NCI-H1417 treated with DMSO at 0.1 percent for 48 hours (cell line): ENCODE results near the gene MEIS3.

ENCODE experiments used
- DNase-seq: peaks from one replicate; lab custom pipeline; 2025; lab: John Stamatoyannopoulos, UW

Gene MEIS3

DNA sequence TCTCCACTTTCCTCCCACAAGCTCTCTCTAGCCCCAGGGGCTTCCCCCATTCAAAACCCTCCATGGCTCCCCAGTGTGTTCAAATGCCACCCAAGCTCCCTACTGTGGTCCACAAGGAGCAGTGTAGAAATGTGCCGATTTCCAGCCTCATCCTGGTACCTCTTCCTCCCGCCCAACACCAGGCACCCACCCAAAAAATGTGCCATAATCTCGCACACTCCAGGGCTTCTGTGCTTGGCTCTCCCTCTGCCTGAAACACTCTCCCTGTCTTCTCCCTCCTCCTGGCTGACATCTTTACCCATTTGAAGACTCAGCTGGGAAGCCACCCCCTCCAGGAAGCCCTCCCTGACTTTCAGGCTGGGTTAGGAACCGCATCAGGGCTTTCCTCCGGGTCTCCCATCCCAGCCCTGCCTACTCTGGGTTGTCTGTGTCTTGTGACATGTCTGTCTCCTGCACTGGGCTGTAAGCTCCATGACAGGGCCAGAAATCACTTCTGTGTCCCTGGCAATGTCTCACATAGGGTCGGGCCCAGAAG is 16.6 kb upstream of the MEIS3 start:
- DNase-seq, result no peak

DNA sequence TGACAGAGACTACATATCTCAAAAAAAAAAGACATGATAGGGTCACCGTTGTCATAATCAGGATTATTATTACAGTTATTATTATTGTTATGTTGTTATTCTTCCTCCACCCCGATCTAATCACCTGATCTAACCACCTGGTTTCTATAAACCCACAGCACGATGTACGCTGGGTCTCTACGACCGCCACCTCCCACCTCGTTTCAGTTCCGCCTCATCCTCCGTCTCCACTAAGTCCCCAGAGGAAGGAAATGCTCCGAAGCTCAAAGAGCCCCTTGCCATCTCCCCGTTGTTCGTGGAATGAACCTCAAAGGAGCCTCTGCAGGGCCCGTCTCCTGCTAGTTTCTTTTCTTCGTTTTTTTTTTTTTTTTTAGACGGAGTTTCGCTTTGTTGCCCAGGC is 15.9 kb upstream of the MEIS3 start:
- no peak for DNase-seq

DNA sequence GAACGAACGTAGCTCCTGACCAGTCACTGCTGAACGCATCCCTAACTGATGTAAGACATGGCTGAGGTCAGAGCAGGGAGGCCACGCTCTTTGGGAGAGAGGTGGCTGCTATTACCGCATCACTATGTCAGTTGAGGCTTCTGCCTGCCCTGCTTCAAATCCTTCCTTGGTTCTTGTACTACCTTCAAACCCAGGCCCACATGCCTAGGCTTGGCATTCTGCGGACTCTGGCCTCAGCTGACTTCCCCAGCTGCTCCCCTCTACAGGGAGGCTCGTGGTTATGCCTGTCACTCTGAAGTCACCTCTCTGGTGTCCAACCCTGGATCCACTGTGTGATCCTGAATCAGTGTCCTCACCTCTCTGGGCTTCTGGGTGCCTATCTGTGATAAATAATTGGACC is 14.8 kb upstream of the MEIS3 start:
- no peak for DNase-seq

DNA sequence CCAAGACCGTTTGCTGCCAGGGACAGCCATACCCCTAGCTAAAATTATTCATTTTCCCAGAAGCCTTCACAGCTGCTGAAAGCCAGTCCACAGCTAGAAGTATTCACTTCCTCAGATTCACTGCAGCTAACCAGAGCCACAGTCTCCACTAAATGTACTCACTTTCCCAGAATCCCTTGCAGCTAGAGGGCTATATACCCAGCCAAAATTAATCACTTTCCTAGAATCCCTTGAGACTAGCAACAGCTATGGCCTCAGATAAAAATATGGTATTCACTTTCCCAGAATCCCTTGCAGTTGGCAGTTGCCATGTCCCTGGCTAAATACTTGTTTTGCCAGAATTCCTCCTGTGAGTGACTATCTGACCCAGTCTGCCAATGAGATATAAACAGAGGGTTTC is 13.8 kb upstream of the MEIS3 start:
- no peak for DNase-seq

DNA sequence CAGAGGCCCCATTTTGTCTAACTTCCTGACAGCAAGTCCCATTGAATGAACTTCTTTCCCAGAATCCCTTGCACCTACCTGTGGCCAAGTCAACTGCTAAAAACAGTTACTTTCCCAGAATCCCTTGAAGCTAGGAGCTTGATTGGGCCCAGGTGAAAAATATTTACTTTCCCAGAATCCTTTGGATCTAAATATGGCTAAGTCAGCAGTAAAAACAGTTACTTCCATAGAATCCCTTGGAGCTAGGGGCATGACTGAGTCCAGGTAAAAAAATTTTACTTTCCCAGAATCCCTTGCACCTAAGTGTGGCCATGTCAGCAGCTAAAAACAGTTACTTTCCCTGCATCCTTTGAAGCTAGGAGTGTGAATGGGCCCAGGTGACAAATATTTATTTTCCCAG is 13.2 kb upstream of the MEIS3 start:
- DNase-seq, result no peak

DNA sequence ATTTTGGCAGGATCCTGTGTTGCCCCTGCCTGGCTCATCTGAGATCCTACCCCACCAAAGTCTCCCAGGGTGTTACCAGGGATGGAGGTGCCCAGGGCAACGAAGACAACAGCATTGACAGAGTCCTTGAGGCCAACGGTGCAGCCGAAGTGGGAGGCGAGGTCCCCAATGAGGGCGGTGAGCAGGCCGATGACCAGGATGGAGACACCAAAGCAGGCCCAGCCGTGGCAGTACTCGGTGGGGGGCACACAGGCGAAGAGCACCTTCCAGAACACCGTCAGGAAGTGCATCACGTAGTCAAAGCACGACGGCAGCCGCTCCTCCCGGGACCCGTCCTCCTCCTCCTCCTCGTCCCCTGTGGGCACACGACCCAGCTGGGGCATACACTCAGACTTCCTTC is 12.8 kb upstream of the MEIS3 start:
- no peak for DNase-seq

DNA sequence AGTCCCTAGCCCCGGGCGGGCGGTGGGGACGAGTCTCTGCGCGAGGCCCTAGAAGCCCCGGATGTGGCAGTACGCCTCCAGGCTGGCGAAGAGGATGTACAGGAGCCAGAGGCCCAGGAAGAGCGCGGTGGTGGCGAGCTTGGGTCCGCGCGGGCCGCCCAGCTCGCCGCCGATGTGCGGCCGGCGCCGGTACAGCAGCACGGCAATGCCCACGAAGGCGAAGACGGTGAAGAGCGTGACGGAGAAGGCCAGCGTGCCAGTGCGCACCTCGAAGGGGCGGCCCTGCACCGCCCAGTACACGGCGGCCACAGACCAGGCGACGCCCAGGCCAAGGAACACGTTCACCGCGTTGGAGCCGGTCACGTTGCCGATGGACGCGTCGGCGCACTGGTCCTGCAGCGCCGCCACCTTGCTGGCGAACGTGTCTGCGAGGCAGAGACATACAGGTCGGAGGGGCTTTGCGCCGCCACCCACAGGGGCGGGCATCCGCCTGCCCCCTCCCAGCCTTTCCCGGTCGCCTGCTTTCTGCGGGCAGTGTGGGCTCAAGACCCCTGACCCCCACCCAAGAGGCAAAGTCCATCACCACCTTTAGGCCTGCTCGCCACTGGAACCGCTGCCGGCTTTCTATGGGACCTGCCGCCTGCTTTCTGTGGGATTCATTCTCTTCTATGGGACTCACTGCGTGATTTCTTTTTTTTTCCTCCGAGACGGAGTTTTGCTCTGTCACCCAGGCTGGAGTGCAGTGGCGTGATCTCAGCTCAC is 10.9 kb upstream of the MEIS3 start:
- no peak for DNase-seq

DNA sequence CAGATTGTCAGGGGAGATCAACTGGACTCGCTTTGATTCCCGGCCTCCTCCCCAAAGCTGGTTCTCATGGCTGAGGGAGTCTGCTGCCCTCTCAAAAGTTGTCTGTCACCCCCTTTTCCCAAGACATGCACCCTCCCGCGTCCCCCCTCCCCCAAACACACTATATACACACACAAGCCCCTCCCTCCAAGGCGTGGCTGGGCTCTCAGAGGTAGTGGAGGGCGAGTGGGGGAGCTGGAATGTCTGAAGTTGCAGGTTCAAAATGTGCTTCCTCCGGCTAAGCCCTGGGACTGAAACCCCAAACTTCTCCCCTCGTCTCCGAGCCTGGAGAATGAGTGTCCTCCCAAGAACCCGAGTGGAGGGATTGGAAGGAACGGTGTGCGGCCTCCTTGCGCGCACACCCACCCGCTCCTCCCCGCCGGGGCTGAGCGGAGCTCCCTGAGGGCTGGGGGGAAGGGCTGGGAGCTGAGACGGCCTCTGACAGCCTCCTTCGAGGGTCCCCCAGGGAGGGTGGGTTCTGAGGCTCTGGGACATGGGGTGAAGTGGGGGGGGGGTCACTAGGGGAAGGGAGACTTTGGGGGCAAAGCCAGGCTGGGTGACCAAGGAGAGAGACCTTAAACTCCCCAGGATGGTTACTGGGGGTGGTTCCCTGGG is 9.9 kb upstream of the MEIS3 start:
- no peak for DNase-seq

DNA sequence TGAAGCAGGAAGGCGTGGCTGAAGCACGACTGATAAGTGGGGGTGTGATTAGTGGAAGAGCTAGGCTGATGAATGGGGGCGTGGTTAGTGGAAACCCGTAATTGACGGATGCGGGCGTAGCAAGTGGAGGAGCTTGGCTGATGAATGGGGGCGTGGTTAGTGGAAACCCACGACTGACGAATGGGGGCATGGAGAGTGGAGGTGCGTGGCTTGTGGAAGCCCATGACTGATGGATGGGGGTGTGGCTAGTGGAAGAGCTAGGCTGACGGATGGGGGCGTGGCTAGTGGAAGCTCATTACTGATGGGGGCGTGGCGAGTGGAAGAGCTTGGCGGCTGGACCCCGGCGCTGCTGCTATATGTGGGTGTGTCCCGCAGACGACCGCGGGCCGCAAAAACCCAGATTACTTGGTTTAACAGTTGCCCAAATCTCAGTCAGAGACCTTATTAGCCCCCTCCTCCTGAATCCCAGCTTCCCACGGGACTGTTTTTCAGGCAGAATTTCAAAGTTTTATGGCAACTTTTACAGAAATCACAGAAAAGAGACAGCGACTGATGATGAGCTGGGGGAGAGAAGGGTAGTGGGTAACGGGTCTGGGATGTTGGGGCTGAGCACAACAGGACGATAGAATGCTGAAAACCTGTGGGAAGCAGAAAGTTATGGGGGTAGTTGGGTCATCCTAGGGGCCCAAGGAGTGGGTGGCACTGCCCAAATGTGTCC is 9.0 kb upstream of the MEIS3 start:
- DNase-seq, result peak; percentile 93

DNA sequence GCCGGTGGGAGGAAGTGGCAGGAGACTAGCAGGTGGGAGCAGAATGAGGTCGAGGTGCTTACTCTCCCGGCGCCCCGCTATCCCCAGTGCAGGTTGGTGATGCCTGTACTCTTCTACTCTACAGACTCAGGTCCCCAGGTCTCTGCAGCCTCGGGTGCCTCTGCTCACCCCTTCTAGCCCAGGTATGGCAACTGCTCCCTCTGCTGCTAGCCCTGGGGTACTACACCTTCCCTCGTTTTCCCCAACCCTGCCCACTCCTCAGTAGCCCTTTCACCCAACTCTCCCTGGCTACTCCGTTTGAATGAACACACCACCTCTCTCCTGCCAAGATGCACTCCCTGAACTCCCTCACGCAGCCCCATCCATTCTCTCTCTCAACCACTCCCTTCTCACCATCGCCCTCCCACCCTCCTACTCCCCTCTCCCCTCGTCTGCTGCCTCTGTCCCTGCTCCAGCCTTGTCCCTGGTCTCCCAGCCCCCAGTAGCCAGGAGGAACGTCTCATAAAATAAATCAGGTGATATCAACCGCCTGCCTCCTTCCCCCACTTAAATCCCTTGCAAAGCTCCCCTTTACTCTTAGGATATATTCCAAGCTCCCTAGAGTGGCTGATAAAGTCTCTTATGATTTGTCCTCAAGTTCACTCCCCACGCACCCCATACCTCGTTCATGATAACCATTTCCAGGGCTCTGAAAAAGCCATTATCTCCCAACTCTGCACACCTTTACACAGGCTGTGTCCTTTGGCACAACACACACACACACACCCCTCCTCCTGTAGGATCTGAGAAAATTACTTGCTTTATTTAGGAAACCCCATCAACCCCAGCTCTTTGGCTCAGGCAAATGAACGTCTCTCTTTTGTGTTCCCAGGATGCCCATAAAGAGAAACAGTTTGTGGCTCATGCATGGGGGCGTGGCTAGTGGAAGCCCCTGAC is 8.2 kb upstream of the MEIS3 start:
- no peak for DNase-seq

DNA sequence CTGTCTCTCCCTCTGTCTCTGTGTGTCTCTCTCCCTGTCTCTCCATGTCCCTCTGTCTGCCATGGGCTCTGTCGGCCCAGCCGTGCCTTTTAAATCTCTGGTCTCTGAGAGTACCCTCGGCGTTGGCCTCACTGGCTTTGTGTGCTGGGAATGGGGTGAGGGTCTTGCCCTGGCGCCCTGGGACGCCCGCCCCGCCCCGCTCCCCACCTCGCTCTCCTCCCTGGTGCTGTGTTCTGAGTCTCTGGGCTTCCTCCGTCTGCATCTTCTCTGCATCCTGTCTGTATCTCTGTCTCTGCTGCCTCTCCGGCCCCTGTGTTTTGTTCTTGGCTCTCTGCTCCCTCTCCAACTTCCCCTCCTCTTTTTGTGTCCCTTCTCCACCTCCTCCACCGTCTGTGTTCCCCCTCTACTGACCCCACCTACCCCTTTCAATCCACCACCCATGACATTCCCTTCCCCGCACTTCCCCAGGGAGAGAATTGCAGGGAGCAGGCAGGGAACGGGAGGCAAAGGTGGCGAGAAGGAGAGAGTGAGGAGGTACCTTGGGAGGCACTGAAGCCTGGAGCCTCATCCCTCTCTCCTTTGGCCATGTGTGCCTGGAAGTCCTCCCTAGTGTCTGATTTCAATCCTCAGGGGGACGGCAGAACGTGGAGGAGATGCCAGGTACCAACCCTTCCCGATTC is 4.0 kb upstream of the MEIS3 start:
- no peak for DNase-seq

DNA sequence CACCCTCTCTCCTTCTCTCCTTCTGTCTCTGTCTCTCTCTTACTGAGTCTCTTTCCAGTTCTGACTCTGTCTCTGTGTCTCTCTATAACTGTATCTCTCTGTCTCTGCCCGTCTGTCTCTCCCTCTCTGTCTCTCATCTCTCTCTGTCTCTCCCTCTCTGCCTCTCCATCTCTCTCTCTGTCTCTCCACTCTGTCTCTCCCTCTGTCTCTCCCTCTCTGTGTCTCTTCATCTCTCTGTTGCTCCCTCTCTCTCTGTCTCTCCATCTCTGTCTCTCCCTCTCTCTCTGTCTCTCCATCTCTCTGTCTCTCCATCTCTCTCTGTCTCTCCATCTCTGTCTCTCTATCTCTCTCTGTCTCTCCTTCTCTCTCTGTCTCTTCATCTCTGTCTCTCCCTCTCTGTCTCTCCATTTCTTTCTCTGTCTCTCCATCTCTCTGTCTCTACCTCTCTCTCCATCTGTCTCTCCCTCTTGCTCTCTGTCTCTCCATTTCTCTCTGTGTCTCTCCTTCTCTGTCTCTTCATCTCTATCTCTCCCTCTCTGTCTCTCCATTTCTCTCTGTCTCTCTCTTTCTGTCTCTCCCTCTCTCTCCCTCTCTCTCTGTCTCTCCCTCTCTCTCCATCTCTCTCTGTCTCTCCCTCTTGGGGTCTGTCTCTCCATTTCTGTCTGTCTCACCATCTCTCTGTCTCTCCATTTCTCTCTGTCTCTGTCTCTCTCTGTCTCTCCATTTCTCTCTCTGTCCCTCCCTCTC is 3.3 kb upstream of the MEIS3 start:
- DNase-seq, result no peak

DNA sequence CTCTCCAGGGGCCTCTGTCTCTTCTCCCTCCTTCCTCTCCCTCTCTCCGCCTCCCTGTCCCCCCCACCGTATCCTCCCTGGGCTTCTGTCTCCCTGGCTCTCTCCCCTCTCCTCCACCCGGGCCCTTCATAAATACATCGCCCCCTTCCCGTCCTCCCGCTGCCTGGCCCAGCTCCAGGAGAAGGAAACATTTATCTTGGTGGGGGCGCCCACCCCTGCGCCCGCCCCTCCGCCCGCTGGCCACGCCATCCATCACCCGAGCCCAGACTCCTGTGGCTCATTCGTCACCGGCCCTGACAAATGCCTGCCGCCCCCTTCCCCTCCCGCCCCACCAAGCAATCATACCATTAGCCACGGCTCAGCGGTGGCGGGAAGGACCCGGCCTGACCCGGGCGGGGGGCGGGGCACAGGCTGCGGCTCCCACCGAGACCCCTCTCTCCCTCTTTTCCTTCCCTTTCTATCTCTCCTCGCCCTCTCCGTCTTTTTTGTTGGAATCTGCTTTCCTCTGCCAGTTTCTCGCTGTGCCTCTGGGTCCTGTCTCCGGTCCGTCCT is 2.6 kb upstream of the MEIS3 start:
- no peak for DNase-seq

DNA sequence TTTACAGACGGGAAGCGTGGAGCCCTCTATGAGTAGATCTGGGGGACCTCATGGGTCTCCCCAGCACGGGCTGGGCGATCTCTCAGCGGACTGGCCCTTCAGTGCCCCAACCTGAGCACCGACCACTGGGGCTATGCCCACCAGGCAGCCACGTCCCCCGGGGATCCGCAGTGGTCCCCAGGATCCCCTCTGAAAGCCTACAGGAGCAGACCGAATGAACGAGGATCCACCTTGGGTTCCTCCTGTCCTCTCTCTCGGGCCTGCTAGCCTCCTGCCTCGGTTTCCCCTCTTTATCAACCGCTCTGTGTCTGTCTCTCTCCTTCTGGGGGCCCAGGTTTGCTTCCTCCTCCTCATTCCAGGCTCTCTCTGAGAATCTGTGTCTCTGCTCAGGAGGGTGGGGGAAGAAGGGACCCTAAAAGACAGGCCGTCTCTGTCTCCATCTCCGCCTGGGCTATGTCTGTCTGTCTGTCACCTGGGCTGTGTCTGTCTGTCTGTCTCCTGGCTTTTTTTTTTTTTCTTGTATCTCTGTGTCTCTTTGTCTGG is 2.0 kb upstream of the MEIS3 start:
- DNase-seq, result no peak

DNA sequence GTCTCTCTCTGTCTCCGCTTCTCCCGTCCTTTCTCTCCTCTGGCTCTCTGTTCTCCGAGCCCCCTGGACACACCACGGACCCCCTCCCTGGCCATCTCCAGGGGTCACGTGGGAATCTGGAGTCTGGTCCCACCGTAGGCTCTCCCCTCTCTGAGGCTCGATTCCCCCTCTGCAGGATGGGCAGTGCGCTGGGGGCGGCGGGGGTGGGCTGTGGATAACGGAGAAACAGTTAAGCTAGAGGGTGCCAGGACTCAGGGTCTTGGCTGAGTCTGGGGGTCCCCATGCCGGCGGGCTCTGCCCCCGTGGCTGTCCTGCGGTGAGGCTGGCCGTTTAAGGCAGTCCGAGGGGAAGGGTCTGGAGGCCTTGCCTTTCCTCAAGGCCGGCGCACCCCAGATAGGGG is 462 bp upstream of the MEIS3 start:
- no peak for DNase-seq

DNA sequence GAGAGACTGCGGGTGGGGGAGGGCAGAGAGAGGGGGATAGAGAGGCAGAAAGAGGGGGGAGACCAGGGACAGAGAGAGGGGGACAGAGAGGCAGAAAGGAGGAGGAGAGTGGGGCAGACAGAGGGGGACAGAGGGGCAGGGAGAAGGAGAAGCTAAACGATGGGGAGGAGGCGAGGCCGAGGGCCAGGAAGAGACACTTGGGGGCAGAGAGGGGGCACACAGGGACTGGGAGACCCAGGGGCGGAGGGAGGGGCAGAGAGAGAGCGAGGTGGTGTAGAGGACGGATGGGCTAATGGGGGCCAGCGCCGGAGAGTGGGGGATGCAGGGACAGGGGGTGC is 666 bp downstream of the MEIS3 start:
- DNase-seq, result no peak

DNA sequence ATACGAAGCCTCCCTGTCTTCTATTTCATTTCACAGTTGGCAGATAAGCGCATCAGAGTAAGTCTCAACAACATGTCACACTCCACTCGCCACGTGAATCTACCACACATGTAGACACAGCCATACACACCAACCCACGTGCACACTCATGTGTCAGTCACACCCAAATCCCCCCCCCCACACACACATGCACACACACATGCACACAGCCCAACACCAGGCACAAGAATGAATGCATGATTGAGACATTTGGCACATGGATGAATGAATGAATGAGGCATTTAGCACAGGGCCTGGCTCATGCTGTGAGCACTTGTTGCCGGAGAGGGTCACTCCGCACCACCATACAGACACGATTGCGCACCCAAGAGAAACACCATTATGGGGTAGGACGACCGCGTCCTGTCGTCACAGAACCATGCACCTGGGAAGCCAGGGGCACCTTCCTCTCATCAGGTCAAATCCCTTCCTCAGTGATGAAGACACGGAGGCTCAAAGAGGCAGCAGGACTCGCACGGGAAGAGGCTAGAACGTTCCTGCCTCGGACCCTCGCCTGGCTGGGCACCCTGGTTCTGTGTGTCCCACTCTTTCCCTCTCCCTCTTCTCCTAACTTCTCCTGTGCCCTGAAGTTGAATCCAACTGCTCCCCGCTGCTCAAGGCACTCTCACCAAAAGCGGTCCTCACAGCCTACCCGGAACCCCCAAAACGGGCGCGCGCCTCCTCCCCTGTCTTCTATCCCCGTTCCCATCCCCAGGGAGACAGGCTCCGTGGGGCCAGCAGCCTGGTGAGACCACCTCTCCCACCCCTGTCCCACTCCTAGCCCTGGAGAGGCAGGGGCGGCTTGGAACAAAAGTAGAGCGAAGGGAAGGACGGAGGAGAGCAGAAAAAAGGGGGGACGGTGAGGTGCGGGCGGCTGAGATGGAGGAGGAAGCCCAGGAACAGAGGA is 1.3 kb downstream of the MEIS3 start:
- no peak for DNase-seq

DNA sequence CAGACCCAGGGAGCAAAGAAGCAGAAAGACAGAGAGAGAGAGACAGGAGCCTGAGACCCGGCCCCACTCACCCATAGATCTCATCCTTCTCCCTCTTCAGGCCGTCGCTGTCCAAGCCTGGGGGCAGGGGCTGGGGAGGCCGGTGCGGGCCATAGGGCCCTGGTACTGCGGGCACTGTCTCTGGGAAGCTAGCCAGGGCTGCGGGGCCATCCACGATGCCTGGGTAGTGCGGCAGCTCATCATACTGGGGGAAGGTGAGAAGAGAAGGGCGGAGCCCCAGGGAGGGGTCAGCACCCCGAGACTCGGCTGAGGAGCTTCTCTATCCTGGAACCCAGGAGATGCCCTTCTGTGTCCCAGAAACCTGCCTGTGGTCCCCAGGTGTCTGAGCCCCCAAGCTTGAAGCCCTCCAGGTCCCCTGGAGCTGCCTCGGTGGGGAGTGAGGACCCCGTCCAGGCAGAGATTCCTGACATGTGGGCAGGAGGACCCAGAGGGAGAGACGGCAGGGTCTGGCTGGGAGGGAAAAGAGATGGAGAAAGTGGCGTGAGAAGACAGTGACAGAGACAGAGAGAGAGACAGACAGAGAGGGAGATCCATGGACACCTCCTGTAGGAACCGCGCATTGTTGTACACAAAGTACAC is 2.1 kb downstream of the MEIS3 start:
- DNase-seq, result no peak

DNA sequence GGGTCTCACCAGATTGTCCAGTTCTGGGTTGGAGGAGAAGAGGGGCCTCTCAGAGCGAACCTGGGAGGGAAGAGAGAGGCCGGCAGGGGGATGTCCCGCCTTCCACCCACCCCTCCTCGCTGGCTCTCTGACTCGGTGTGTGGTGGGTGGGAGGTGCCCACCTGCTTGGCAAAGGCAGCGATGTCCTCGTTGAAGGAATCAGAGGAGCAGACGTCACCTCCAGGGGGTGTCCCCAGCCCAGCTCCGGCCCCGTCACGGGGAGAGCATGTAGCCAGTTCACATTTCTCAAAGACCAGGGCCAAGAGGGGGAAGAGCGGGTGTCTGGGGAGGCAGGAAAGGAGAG is 2.7 kb downstream of the MEIS3 start:
- no peak for DNase-seq
